ENCODE results near the gene SPATA25.

GRCh38 chr20:45873409-45874103 lies 13.9 kb downstream of the SPATA25 start:
- TF ChIP-seq CTCF (IDR thresholded peaks at IDR 0.05) (no peak), TCF7L2 (IDR thresholded peaks at IDR 0.05; ENCODE audit: low read depth, low read length) (no peak), SIN3A (IDR thresholded peaks at IDR 0.05; ENCODE audit: borderline replicate concordance, insufficient read depth, low read depth, low read length) (no peak), POLR2AphosphoS5 (IDR thresholded peaks at IDR 0.05; ENCODE audit: low read depth, low read length) (no peak), REST (IDR thresholded peaks at IDR 0.05; ENCODE audit: insufficient read depth in 1 of 2, low read depth in 2 of 2, low read length in 1 of 2) (no peak)
